SKM-1 (cell line): ENCODE data around the gene PAQR8.

Experiments
- DNase-seq: peaks from one replicate; lab custom pipeline; 2025; ENCODE audit not compliant: unreplicated experiment; lab: John Stamatoyannopoulos, UW

The PAQR8 gene

DNA sequence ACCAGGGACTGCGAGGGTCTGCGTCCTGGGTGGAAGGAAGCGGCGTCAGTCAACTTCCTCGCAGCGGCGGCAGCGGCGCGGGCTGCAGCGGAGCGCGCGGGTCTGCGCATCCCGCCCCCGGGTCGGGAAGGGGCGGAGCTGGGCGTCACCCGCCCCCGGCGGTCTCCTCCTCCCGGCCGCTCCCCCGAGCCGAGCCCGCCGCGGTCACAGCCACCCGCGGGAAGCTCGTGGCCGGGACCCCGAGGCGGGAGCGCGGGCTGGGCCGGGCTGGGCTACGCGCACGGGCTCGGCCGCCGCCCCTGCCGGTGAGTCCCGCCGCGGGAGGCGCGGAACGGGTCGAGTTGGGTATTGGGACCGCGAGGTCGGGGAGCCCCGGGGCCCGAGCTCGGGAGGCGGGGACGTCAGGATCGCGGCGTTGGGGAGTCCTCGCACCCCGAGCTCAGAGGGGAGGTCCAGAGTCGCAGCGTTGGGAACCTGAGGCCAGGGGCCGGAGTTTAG lies at the start of gene PAQR8:
Gene PAQR8 (plus strand): TSS at position 207 of the 498 bp plus-strand sequence. CDS start 41,063 bp downstream, outside the sequence.
- peak; percentile 25 for DNase-seq

DNA sequence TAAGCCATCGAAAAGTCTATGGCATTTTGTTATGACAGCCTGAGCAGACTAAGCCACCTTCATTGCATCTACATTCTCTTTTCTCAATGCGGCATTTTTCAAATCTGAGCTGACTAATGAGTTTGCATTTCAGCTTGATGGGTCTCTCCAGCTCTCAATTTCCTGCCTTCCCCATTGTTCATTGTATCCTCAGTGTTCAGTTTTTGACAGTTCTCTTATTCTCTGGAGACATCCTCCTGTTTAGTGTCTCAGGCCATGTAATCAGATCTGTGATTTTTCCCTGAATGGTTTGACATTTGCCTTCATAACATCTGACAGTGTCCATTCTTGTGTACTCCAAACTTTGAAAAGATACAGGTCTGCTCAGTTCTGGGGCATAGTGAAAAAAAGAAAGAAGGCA lies 49.5 kb upstream of the PAQR8 start:
- DNase-seq = no peak

- DNase-seq = no peak
Observed at GRCh38 chr6:52314752-52315151, 47.2 kb upstream of the PAQR8 start.

DNA sequence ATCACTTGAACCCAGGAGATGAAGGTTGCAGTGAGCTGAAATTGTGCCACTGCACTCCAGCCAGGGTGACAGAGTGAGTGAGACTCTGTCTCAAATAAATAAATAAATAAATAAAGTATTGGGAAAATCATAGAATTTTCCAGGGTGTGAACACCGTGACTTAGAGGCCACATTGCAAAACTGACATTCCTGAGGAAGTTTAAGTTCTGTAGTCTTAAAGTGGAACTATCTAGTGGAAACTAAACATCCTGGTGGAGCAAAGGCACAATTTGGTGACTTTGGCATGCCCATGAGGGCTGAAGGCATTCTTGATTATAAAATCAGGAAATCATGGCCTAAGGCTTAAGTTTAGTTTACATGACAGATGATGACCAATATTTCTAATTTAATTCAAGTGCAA lies 44.7 kb upstream of the PAQR8 start:
- no peak for DNase-seq

GRCh38 chr6:52317841-52318581 lies 43.9 kb upstream of the PAQR8 start:
- peak; percentile 54 for DNase-seq

DNA sequence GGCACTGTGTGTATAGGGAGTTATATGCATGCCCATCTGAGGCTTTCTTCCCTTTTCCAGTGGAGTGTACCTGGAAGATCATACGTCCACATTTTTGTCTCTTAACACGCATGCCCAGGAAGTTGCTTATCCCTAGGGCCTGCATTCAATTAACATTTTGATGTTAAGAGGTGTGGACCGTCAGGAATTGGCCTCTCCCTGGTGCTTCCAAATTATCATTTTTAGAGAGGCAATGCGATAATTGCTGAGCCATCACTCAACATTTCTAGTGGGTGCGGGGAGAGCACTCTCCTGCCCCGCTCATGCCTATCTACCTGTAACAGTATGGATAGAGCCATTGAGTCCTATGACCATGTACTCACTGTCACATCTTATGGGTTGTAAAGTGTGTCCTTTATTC lies 37.8 kb upstream of the PAQR8 start:
- no peak for DNase-seq

DNA sequence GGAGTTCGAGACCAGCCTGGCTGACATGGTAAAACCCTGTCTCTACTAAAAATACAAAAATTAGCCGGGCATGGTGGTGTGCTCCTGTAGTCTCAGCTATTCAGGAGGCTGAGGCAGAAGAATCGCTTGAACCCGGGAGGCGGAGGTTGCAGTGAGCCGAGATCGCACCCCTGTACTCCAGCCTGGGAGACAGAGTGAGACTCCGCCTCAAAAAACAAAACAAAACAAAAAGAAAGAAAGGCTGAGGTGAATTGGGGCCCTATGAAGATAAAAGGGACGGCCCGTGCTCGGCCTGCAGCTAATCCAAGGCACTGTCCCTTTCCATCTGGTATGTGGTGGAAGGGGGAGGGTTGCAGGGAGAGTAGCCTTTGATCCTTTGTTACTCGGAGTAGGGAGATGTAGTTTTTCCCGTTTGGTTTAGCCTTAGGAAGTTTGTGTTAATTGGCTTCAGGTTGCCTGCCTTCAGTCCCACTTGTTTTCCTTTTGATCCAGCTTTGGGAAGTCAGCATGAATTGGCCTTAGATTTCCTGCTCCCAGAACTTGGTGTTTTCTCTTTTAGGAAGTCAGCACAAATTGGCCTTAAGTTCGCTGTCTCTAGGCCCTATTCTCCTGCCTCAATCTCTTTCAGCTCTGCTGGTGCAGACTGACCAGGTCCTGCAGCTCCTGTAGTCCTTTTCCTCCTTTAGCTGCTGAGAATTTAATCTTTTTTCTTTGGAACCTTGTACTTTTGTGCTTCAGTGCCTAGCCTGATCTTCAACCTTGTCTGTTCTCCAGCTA lies 36.1 kb upstream of the PAQR8 start:
- DNase-seq = no peak

- no peak for DNase-seq
Observed at GRCh38 chr6:52326540-52327364, 35.2 kb upstream of the PAQR8 start.

DNA sequence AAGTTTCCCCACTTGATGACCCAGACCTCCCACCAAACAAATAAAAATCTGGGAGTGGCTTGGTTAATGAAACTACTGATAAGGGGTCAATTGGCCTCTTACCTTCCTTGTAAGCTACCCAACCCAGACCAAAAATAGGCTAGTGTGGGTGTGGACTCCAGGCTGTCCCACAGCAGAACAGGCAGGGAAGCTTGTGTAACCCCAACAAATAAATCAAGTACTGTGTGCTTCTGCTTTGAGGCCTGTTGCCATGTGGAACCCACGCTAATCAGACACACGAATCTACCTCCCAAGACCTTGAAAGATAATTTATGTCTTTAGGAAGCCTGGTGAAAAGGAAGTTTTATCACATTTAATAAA lies 33.7 kb upstream of the PAQR8 start:
- DNase-seq = no peak

DNA sequence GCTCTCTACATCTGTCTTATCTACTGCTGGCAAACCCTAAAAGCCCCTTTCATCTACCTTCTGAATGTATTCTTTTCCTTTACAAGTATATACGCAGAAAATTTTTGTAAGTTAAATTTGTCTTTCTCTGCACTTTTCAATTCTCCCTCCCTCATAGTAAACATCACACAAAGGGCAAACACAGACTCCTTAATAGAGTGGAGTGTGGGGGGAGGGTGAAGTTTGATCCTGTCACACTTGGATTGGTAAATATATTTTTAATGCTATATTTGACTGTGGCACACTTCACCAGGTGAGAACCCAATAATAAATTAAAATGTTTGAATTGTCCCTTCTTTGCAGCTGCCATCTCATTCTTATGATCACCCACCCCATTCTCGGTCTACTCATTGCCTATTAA lies 33.2 kb upstream of the PAQR8 start:
- no peak for DNase-seq

GRCh38 chr6:52330470-52330869 lies 31.5 kb upstream of the PAQR8 start:
- peak; percentile 24 for DNase-seq

DNA sequence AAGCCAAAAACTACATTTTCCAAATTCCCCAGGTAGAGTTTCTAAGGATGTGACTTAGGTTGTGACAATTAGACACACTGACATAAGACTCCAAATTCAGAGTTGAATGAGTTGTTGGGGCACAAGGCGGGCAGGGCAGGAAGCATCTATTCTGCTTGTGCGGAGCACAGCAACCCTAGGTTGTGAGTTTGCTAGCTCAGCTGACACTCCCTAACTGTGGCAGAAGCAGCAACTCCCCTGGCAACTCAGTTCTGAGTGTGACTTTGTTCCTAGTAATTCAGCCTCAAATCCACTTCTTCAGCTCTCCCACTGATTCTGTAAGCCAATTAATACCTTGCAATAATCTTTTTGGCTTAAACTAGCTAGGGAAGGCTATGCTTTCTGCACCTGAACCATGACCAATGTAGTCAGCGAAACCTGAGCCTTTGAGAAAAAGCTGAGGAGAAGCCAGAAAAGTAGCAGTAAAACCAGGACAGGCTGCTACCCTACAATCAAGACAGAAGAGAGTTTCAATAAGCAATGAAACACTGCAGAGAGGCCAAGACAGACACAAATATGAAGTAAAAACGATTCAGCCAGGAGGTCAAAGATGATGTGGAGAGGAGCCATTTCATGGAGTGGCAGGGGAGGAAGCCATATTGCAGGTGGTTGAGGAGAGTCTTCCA lies 30.0 kb upstream of the PAQR8 start:
- no peak for DNase-seq

- DNase-seq = no peak
Observed at GRCh38 chr6:52333840-52334200, 28.1 kb upstream of the PAQR8 start.

DNA sequence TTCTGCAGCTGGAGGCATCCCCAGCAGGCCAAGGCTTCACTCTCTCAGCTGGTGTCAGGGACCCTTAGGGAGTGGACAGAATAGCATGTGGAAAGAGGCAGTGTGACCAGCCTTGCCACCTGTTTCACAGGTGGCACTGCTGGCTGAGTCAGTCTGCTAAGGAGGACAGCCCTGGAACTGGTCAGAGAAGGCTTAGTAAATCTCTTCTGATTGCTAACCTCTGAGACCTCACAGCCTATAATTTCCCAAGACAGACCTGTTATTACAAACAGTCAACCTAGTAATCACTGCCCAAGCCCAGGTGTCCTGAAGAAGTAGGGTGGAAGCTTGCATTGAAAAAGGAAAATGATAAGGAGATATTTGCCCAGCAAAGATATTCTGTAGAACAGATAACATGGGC lies 26.4 kb upstream of the PAQR8 start:
- no peak for DNase-seq

DNA sequence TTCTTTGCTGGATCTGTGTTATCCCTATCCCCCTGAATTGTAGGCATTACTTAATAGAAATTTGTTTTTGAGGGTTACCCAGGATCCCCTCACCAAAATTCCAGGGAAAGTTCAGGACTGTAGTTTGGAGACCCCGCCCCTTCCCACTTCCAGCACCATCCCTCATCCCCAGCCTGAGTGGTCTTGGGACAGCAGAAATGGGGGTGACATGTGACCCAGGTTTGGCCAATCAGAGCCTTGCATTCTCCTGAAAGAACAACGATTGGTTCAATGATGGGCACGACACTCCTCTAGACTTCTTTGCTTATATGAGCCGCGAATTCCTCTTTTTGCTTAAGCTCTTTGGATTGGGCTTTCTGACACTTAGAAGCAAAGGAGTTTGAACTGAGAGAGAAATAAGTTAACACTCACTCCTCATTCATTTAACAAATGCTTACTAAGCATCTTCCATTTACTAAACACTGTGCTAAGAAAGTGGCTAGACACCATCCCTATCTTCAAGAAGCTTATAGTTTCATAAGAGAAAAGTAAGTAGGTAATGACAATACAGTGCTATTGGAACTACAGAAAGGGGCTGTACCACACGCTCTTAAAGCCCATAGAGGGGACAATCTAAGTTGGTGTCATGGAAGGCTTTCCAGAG lies 24.9 kb upstream of the PAQR8 start:
- DNase-seq = no peak

DNA sequence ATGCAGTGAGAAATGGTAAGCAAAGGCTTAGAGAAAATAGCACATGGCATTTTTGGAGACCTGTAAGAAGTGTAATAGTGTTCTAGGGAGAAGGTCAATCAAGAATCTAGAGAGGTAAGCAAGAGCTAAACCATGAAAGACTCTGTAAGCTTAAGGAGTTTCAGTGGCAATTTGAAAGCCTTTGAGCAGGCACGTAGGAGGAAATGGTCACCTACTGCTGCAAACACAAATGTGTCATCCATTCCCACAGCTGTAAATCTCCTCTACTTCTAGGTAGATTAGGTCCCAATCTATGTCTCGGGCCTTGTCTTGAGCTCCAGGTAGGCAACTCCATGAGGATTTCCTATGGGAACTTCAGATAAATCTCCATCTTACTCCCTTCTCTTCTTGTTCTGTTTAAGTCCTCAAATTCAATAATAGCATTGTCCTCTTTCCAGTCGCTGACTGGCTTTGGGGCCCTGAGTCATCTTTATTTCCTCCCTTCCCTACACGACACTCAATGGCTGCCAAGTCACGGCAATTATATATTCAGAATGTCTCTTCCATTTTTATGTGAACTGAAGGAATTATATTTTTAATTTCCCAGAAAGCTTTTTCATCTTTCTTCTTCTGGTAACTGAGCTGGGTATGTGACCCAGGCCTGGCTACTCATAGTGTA lies 24.2 kb upstream of the PAQR8 start:
- DNase-seq = no peak

- DNase-seq = no peak
Observed at GRCh38 chr6:52340603-52340880, 21.4 kb upstream of the PAQR8 start.

DNA sequence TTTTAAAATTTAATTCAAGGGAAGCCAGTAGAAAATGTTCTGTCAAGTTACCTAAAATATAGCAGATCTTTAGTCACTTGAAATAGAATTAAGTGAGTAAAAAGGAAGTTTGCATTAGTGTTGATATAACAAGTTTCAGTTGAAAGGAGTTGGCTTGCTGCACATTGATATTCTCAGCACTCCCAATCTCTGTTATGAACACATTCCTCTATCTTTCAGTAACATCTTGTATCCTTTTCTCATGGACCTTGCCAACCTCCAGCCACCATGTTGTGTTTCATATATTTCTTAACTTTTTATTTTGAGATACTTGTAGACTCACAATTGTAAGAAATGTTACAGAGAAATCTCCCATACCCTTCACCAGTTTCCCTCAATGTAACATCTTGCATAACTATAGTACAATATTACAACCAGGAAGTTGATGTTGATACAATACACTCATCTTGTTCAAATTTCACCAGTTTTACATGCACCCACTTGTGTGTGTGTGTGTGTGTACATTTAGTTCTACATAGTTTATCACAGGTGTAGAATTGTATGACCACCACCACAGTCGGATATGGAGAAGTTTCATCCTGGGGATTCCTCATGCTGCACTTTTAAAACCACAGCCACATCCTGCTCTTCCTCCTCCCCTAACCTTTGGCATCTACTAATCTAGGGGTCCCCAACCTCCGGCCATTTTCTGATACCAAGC lies 20.2 kb upstream of the PAQR8 start:
- no peak for DNase-seq

- no peak for DNase-seq
Observed at GRCh38 chr6:52345311-52345710, 16.6 kb upstream of the PAQR8 start.

- no peak for DNase-seq
Observed at GRCh38 chr6:52346503-52346902, 15.4 kb upstream of the PAQR8 start.
